C4-2B (cell line): ENCODE results near the gene CLEC4A.
"Not testable (repeated sequence)": the region's sequence is repeated elsewhere in the genome, so short reads cannot be mapped to it uniquely, and the experiment has no call there.

Experiments
- CTCF ChIP-seq: fragments of 450-650 bp; conservative IDR thresholded peaks from 2 replicates; pipeline ENCODE4 v1.5.1; 2017; ENCODE audit warnings: mild to moderate bottlenecking
- ZFX ChIP-seq: fragments of 450-650 bp; IDR thresholded peaks from 2 replicates; pipeline ENCODE4 v1.6.1; 2017

- TF ChIP-seq CTCF, ZFX: not testable (repeated sequence)
These were observed 34.1 kb upstream of the CLEC4A start for GRCh38 chr12:8089277-8089676.
